Muscle of leg (tissue), 11 donors: ENCODE results near the gene TGFA. TPM values are rescaled to one million over a fixed set of nuclear protein-coding genes. Genes with fewer than 3 reads are reported as not detected.

Source experiments
- DNase-seq: peaks from one replicate; pipeline ENCODE4 v3.0.0; 2013
- H3K27ac ChIP-seq: one replicate; pipeline ENCODE4 v1.5.1; 2013; ENCODE audit warnings: mild to moderate bottlenecking, low read length, control low read depth
- H3K27me3 ChIP-seq: one replicate; pipeline ENCODE4 v1.6.1; 2013; ENCODE audit warnings: low read length; ENCODE audit not compliant: control insufficient read depth, insufficient read depth
- H3K36me3 ChIP-seq: one replicate; pipeline ENCODE4 v1.6.1; 2013; ENCODE audit warnings: low read length; ENCODE audit not compliant: control insufficient read depth, insufficient read depth
- H3K4me1 ChIP-seq: one replicate; pipeline ENCODE4 v1.6.1; 2013; ENCODE audit warnings: low read length; ENCODE audit not compliant: control insufficient read depth, insufficient read depth
- H3K4me3 ChIP-seq: one replicate; pipeline ENCODE4 v1.5.1; 2013; ENCODE audit warnings: low read length, control low read depth
- H3K9me3 ChIP-seq: replicated peaks from 2 replicates; pipeline ENCODE4 v1.6.1; 2013; ENCODE audit warnings: low read depth, low read length; ENCODE audit not compliant: control insufficient read depth
- WGBS: methylation state at CpG from one replicate; pipeline ENCODE4 v1.1.5; 2013; ENCODE audit warnings: missing lambda C conversion rate; ENCODE audit not compliant: insufficient coverage; 5-methylcytosine and 5-hydroxymethylcytosine counted together
- polyA plus RNA-seq, 8 donors: library from polyadenylated mRNA; unstranded; fragments of 120-200 nt; gene quantifications; one replicate each; pipeline versions ENCODE4 v1.2.1 to v1.2.3, GENCODE V29; 2013; ENCODE audit warnings: inconsistent platforms in 1 of 8, low replicate concordance in 1 of 8; ENCODE audit not compliant: insufficient read length in 8 of 8, insufficient read depth in 1 of 8
- total RNA-seq: library from RNA; stranded (reverse); fragments of 120-200 nt; gene quantifications from one replicate; pipeline ENCODE4 v1.2.4, GENCODE V29; 2013

Gene TGFA
- total and polyA plus RNA-seq, 9 donors: 0.28 to 1.2 (median 0.64) TPM

DNA sequence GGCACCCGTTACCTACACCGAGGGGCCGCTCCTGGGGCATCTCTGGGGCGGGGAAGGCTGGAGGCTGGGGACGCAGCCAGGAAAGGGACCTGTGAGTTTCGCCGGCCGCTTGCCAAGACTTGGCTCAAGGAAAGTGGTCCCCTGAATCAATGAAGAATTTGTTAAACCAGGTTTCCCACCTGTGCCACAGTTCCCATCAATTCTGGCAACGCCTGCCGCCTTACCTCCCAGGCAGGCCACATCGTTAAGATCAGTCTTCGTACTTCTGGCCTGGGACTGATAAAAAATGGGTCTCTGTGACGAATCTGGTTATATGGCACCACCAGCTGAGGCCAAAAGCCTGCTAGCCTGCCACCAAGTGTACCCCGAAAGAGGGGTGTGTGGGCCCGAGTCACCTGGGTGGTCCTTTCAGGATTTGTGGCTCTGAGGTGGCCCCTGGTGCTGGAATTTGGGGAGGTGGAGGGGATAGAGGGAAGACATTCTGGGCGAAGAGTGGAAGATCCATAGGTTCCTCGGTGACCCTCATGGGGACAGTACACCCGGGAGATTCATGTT lies 789 bp upstream of the TGFA start:
- no peak overlapping the region for H3K27ac ChIP-seq
- DNase-seq: no peak

GRCh38 chr2:70553334-70553583 lies 367 bp downstream of the TGFA start:
- WGBS: 0% methylated on average over 18 of the region's 18 CpGs
- H3K27ac ChIP-seq: no peak overlapping the region

More for the DNA sequence above, 789 bp upstream of the TGFA start:
- WGBS: 25% methylated on average over 15 of the region's 18 CpGs
- H3K27me3 ChIP-seq: peaks cover 54% of the 10 kb centered on the region
- peak overlapping the region; percentile 42 for H3K4me3 ChIP-seq
- no peaks in the 10 kb centered on the region for H3K9me3 ChIP-seq
- no peaks in the 10 kb centered on the region for H3K36me3 ChIP-seq
- peaks cover 15% of the 10 kb centered on the region for H3K4me1 ChIP-seq

DNA sequence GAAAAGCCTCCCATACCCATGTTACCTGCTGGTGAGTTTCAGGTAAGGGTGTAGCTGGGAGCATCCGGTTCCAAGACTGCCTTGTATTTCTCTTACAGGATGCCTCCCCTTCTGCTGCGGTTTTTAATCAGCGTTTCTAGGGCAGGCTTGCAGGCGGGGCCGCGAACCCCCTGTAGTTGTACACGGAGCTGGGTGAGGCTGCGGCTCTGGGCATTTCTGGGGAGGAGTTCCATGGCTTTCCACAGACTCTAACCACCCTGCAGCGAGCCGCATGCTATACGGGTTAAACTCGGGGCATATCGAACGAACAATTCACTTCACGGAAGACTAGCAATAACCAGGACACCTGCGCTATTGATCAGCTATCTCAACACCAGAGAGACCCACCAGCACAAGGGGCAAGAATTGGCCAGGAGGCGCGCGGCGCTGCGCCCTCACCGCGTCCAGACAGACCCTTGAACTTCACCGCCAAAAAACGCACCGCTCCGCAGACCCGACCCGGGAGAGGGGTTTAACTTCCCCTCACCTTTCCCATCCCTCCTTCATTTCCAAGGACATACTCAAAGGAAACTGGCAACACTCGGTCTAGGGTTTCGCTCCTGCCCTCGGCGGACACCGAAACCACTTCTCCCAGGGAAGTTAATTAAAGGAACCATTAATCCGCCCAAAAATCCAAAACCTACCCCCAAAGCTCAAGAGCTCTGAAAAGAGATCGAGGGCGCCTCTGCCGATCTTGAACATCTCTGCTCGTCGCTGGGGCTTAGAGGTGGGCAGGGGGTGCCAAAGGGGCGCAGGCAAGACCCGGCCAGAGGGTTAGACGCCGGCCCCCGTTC lies 909 bp downstream of the TGFA start:
- Histone ChIP-seq H3K36me3 (no peaks in the 10 kb centered on the region), H3K9me3 (no peaks in the 10 kb centered on the region), H3K4me1 (peaks cover 15% of the 10 kb centered on the region), H3K4me3 (peak overlapping the region; percentile 42), H3K27ac (no peak overlapping the region), H3K27me3 (peaks cover 61% of the 10 kb centered on the region)
- under 1% methylated on average over 33 of the region's 45 CpGs for WGBS
- DNase-seq: no peak

More at GRCh38 chr2:70553334-70553583, 367 bp downstream of the TGFA start:
- H3K36me3 ChIP-seq: no peaks in the 10 kb centered on the region
- peak overlapping the region; percentile 42 for H3K4me3 ChIP-seq
- H3K9me3 ChIP-seq: no peaks in the 10 kb centered on the region
- DNase-seq: no peak
- H3K4me1 ChIP-seq: peaks cover 15% of the 10 kb centered on the region
- H3K27me3 ChIP-seq: peaks cover 57% of the 10 kb centered on the region

DNA sequence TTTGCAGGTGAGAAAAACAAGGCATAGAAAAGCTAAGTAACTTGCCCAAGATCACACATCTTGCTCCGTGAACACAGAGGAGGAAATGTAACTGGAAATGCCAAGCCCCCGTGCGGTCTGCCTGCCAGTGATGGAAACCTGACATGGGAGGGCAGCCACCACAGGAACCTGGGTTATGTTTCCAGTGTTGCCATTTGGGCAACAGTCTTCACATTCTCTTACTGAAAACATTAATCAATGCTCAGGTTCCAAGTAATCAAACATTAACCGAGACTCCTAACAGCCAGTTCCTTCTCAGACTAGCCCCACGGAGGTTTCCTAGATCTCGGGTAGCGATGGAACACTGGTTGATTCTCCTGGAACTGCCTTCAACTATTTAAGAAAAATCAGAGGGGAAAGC lies 2.5 kb downstream of the TGFA start:
- DNase-seq: no peak
- Histone ChIP-seq H3K36me3 (no peaks in the 10 kb centered on the region), H3K27me3 (peaks cover 62% of the 10 kb centered on the region), H3K4me3 (no peak overlapping the region), H3K4me1 (peaks cover 15% of the 10 kb centered on the region), H3K27ac (no peak overlapping the region), H3K9me3 (no peaks in the 10 kb centered on the region)
- 50% methylated on average over 2 of the region's 7 CpGs for WGBS

DNA sequence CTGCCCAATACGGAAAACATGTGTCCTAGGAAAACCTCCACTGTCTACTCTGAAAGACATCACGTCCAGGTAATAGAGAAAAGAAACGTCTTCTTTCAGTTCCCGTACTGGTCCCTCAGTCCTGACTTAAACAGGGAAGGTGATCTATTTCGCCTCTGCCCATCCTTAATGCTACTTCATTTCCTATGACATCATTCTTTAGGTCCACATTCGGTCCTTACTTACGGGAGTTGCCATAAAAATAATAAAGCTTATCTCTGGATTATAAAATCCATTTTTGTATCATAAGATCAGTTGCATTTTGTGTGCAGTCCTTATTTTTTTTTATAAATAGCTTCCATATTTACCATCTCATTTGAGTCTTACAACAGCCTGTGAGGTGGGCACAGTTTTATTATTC lies 3.7 kb downstream of the TGFA start:
- H3K4me1 ChIP-seq: peaks cover 15% of the 10 kb centered on the region
- no peak for DNase-seq
- H3K27me3 ChIP-seq: peaks cover 55% of the 10 kb centered on the region
- H3K4me3 ChIP-seq: no peak overlapping the region
- H3K36me3 ChIP-seq: no peaks in the 10 kb centered on the region
- no peak overlapping the region for H3K27ac ChIP-seq
- WGBS: 81% methylated on average over 4 of the region's 7 CpGs
- H3K9me3 ChIP-seq: no peaks in the 10 kb centered on the region

- Histone ChIP-seq H3K27me3 (peaks cover 48% of the 10 kb centered on the region), H3K4me3 (no peak overlapping the region), H3K9me3 (no peaks in the 10 kb centered on the region), H3K27ac (no peak overlapping the region), H3K4me1 (peaks cover 11% of the 10 kb centered on the region), H3K36me3 (no peaks in the 10 kb centered on the region)
- WGBS: 55% methylated on average over 11 of the region's 12 CpGs
- DNase-seq: no peak
Observed at GRCh38 chr2:70549064-70549710, 4.4 kb downstream of the TGFA start.

DNA sequence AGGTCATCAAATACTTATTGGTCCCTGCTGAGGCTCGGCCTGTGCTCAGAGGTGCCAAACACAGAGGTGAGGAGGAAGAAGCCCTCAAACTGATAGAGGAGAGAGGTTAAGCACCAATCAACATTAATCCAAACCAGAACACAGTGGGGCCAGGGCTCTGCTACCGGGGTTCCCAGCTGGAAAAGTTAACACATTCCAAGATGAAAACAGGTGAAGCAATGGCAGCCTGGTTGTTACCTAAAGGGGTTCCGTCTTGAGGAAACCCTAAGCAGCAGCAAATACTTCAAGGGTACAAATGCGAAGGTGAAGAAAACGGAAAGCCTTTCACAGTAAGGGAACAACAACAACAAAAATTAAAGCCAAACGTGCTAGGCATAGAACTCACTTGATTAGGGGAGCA lies 5.4 kb downstream of the TGFA start:
- H3K4me3 ChIP-seq: no peak overlapping the region
- H3K4me1 ChIP-seq: peaks cover 6% of the 10 kb centered on the region
- no peak overlapping the region for H3K27ac ChIP-seq
- no peaks in the 10 kb centered on the region for H3K9me3 ChIP-seq
- peaks cover 40% of the 10 kb centered on the region for H3K27me3 ChIP-seq
- no peak for DNase-seq
- WGBS: 63% methylated on average over 3 of the region's 6 CpGs
- H3K36me3 ChIP-seq: no peaks in the 10 kb centered on the region

DNA sequence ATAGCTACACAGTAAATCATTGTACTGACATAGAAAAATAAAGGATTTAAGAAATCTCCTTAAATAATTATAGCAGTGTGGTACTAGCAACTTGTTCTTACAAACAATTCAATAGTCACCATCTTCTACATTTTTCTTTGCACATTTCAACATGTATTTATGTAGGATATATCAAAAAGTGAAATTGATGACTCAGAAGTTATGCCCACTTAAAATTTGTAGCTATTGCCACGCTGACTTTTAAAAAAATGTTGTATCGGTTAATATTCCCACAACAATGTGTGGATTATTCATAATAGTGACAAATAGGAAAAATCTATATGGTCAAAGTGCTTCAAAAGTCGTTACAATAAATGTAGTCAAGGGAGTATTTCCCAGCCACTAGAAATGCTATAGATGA lies 6.7 kb downstream of the TGFA start:
- WGBS: no CpG with 5 or more reads among the region's 3 CpGs
- H3K9me3 ChIP-seq: no peaks in the 10 kb centered on the region

GRCh38 chr2:70546376-70546775 lies 7.2 kb downstream of the TGFA start:
- Histone ChIP-seq H3K27me3 (peaks cover 33% of the 10 kb centered on the region), H3K9me3 (no peaks in the 10 kb centered on the region), H3K27ac (no peak overlapping the region), H3K36me3 (no peaks in the 10 kb centered on the region), H3K4me3 (no peak overlapping the region), H3K4me1 (no peaks in the 10 kb centered on the region)
- no CpG with 5 or more reads among the region's 2 CpGs for WGBS
- no peak for DNase-seq

More for the DNA sequence above, 6.7 kb downstream of the TGFA start:
- Histone ChIP-seq H3K27me3 (peaks cover 31% of the 10 kb centered on the region), H3K27ac (no peak overlapping the region), H3K36me3 (no peaks in the 10 kb centered on the region), H3K4me1 (no peaks in the 10 kb centered on the region), H3K4me3 (no peak overlapping the region)
- no peak for DNase-seq

DNA sequence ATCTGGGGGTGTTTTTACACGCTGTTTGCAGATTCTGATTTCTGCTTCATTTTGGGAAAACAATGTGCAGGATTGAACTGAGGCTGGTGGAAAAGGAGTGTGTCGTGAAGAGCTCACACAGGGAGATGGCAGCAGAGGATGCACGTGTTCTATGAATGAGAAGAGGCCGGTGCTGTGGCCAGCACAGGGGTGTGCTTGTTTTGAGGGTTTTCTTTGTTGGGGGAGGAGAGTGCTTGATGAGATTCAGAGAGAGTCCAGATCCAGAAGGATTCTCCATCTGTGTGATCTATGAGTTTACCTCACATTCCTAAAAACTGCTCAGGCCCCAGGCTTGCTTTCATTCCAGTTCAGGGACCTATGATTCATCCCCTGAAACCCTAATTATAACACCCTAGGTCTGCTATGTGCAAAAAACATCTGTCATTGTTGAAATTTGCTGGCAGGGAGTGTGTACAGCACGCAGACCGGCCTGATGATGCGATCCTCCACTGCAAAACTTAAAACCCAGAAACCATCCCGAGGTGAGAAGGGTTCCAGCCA lies 12.1 kb downstream of the TGFA start:
- no peaks in the 10 kb centered on the region for H3K9me3 ChIP-seq
- no peaks in the 10 kb centered on the region for H3K36me3 ChIP-seq
- H3K27me3 ChIP-seq: peaks cover 9% of the 10 kb centered on the region
- H3K27ac ChIP-seq: no peak overlapping the region
- WGBS: 13% methylated on average over 3 of the region's 8 CpGs
- H3K4me3 ChIP-seq: no peak overlapping the region
- no peak for DNase-seq
- no peaks in the 10 kb centered on the region for H3K4me1 ChIP-seq
